Measurements from ENCODE around the gene SLC7A10. TPM values are rescaled to one million over a fixed set of nuclear protein-coding genes. Genes with fewer than 3 reads are reported as not detected.

Gene SLC7A10
- total RNA-seq, 1 experiment from 2014 or later: 2.9 TPM

GRCh38 chr19:33248954-33249613 is 23.4 kb upstream of the SLC7A10 start:
- no peak overlapping the region for H3T11ph ChIP-seq (ENCODE audit: low read length)
- H3K27me3 Mint-ChIP-seq (ENCODE audit: low read depth): peaks cover 5% of the 10 kb centered on the region; the same call in 1 of the 2 replicates
- H3K79me2 ChIP-seq (ENCODE audit: insufficient read depth, low read length): no peaks in the 10 kb centered on the region
- no peaks in the 10 kb centered on the region for H3K79me1 ChIP-seq (ENCODE audit: insufficient read depth, low read depth, low read length, poor library complexity, severe bottlenecking)
- no peak overlapping the region for H2AFZ ChIP-seq (ENCODE audit: low read length)
- H4K20me1 ChIP-seq (ENCODE audit: control insufficient read depth, insufficient read depth, insufficient read length): no peaks in the 10 kb centered on the region
- no peaks in the 10 kb centered on the region for H3K27me3 ChIP-seq (ENCODE audit: insufficient read depth, low read length)
- no peak overlapping the region for H3K4me3 Mint-ChIP-seq
- peaks cover 0 to 5% (median 3%) of the 10 kb centered on the region in 3 experiments; a peak in 2 of 7 replicates for H3K36me3 Mint-ChIP-seq (ENCODE audit: insufficient read depth in 1 of 3, low read depth in 3 of 3)
- no peaks in the 10 kb centered on the region for H3K4me1 ChIP-seq (ENCODE audit: insufficient read depth, low read length)
- no peak overlapping the region for H3K56ac ChIP-seq (ENCODE audit: insufficient read length, low read depth, low read length)
- WGBS (ENCODE audit: extremely low coverage, insufficient read length, low lambda C conversion rate): no CpG with 5 or more reads among the region's 28 CpGs
- no peak overlapping the region for H4K8ac ChIP-seq (replicated peaks; ENCODE audit: insufficient read length, low read depth, low read length)
- peaks cover 0 to 3% of the 10 kb centered on the region in 2 experiments; a peak in 1 of 4 replicates for H3K4me1 Mint-ChIP-seq
- H3K9me3 ChIP-seq (ENCODE audit: control insufficient read depth, low read depth, low read length): no peaks in the 10 kb centered on the region
- no peak overlapping the region for H2BK12ac ChIP-seq (ENCODE audit: insufficient read length, low read depth, low read length)
- H4K5ac ChIP-seq (ENCODE audit: insufficient read length, low read depth, low read length): no peak overlapping the region
- no peak overlapping the region for H3K9ac ChIP-seq (ENCODE audit: extremely low read depth, insufficient read length, low read length)
- no peak overlapping the region for H2BK5ac ChIP-seq (ENCODE audit: insufficient read length, low read length)
- H3K27ac Mint-ChIP-seq: no peak overlapping the region
- no peak for DNase-seq
- TF ChIP-seq CTCF (conservative IDR thresholded peaks at IDR 0.05): no peak
- H4K91ac ChIP-seq (ENCODE audit: insufficient read length, low read depth, low read length): no peak overlapping the region
- no peak overlapping the region for H3K23ac ChIP-seq (ENCODE audit: insufficient read length, low read depth, low read length)
- no peak overlapping the region for H2BK20ac ChIP-seq (ENCODE audit: low read depth, low read length, poor library complexity, severe bottlenecking)
- H3K23me2 ChIP-seq (ENCODE audit: insufficient read length, low read depth, low read length, poor library complexity, severe bottlenecking): no peaks in the 10 kb centered on the region
- H2BK15ac ChIP-seq (ENCODE audit: low read depth, low read length): no peak overlapping the region
- H3K27ac ChIP-seq (ENCODE audit: insufficient read length, low read depth, low read length): no peak overlapping the region
- no peak overlapping the region for H3K4me2 ChIP-seq (ENCODE audit: insufficient read depth, insufficient read length, low read length)
- H2AK5ac ChIP-seq (ENCODE audit: insufficient read length, low read length): no peak overlapping the region
- H3K9me3 Mint-ChIP-seq: peaks cover 9 to 10% of the 10 kb centered on the region in 2 experiments; a peak in 3 of 5 replicates
- H3K14ac ChIP-seq (ENCODE audit: insufficient read depth, low read length): no peak overlapping the region
- H2BK120ac ChIP-seq (ENCODE audit: low read depth, low read length, poor library complexity, severe bottlenecking): no peak overlapping the region
- no peak overlapping the region for H3K18ac ChIP-seq (ENCODE audit: insufficient read length, low read depth, low read length)
- H3K4ac ChIP-seq (ENCODE audit: low read depth, low read length): no peak overlapping the region
